HEK293 (cell line): ENCODE measurements around the gene CEP63.

ENCODE experiments used
- CTCF ChIA-PET: fragments of 350-600 bp; formaldehyde crosslinking; extraction: SDS; loops from one replicate; lab custom pipeline; 2021; ENCODE audit warnings: antibody characterized with exemption; lab: Yijun Ruan, JAX
- POLR2A ChIA-PET: fragments of 300-600 bp; formaldehyde crosslinking; extraction: SDS; loops from one replicate; lab custom pipeline; 2020; ENCODE audit warnings: antibody characterized with exemption, inconsistent platforms; lab: Yijun Ruan, JAX
- H3K27ac ChIP-seq: fragments of 200-500 bp; sonication (Bioruptor generic); 2 replicates; pipeline ENCODE4 v1.5.1; 2014; ENCODE audit warnings: low read depth, low read length, control low read depth, inconsistent platforms; ENCODE audit errors: extremely low read depth
- H3K36me3 ChIP-seq, 2 experiments: fragments of 200-500 bp in 1 of 2; sonication (Bioruptor generic) in 1 of 2; 1 replicate in 1 of 2; 2 replicates in 1 of 2; pipeline ENCODE4 v1.5.1; 2014 to 2017; ENCODE audit warnings: inconsistent platforms in 2 of 2, low read length in 2 of 2; ENCODE audit not compliant: control insufficient read depth in 2 of 2, insufficient read depth in 1 of 2
- H3K4me1 ChIP-seq: fragments of 200-500 bp; sonication (Bioruptor generic); 2 replicates; pipeline ENCODE4 v1.5.1; 2014; ENCODE audit warnings: mild to moderate bottlenecking, low read length, inconsistent platforms; ENCODE audit not compliant: control insufficient read depth, insufficient read depth
- H3K4me3 ChIP-seq: 2 replicates; pipeline ENCODE4 v1.5.1; 2011; ENCODE audit warnings: low read depth, mild to moderate bottlenecking, control low read depth, low read length, moderate library complexity
- H3K9me3 ChIP-seq: fragments of 200-500 bp; sonication (Bioruptor generic); 2 replicates; pipeline ENCODE4 v1.5.1; 2014; ENCODE audit warnings: low read depth, low read length, inconsistent platforms; ENCODE audit not compliant: control insufficient read depth, insufficient read depth
- GLIS2 ChIP-seq: fragments of 450-650 bp; formaldehyde crosslinking; IDR thresholded peaks from 2 replicates; pipeline ENCODE4 v1.5.1; 2016; ENCODE audit warnings: missing biosample characterization, missing genetic modification characterization
- HOXC10 ChIP-seq: sonication (generic); formaldehyde crosslinking; IDR thresholded peaks from 2 replicates; pipeline ENCODE4 v1.8.1; 2023; ENCODE audit warnings: mild to moderate bottlenecking, missing genetic modification reagents
- ZBTB48 ChIP-seq: fragments of 450-650 bp; formaldehyde crosslinking; IDR thresholded peaks from 2 replicates; pipeline ENCODE4 v1.5.1; 2016; ENCODE audit warnings: missing biosample characterization, missing genetic modification characterization
- ZIC2 ChIP-seq: fragments of 450-650 bp; formaldehyde crosslinking; IDR thresholded peaks from 2 replicates; pipeline ENCODE4 v1.5.1; 2016; ENCODE audit warnings: missing biosample characterization, missing genetic modification characterization
- ZNF133 ChIP-seq: fragments of 450-650 bp; formaldehyde crosslinking; IDR thresholded peaks from 2 replicates; pipeline ENCODE4 v1.5.1; 2016; ENCODE audit warnings: missing biosample characterization, missing genetic modification characterization
- ZNF157 ChIP-seq: fragments of 450-650 bp; formaldehyde crosslinking; IDR thresholded peaks from 2 replicates; pipeline ENCODE4 v1.5.1; 2016; ENCODE audit warnings: missing biosample characterization, missing genetic modification characterization
- ZNF266 ChIP-seq: fragments of 450-650 bp; formaldehyde crosslinking; IDR thresholded peaks from 2 replicates; pipeline ENCODE4 v1.5.1; 2016; ENCODE audit warnings: missing biosample characterization, missing genetic modification characterization, low read depth
- ZNF37A ChIP-seq: fragments of 450-650 bp; IDR thresholded peaks from 2 replicates; pipeline ENCODE4 v1.5.1; 2018; ENCODE audit warnings: missing biosample characterization, missing genetic modification characterization
- ZNF394 ChIP-seq: fragments of 450-650 bp; formaldehyde crosslinking; IDR thresholded peaks from 2 replicates; pipeline ENCODE4 v1.5.1; 2016; ENCODE audit warnings: missing biosample characterization, missing genetic modification characterization, mild to moderate bottlenecking, moderate library complexity, borderline replicate concordance
- ZNF558 ChIP-seq: fragments of 450-650 bp; formaldehyde crosslinking; IDR thresholded peaks from 2 replicates; pipeline ENCODE4 v1.5.1; 2016; ENCODE audit warnings: missing biosample characterization, missing genetic modification characterization
- ZNF560 ChIP-seq: fragments of 450-650 bp; formaldehyde crosslinking; IDR thresholded peaks from 2 replicates; pipeline ENCODE4 v1.5.1; 2017; ENCODE audit warnings: missing biosample characterization, missing genetic modification characterization, borderline replicate concordance
- ZNF660 ChIP-seq: fragments of 450-650 bp; IDR thresholded peaks from 2 replicates; pipeline ENCODE4 v1.5.1; 2018; ENCODE audit warnings: missing biosample characterization, mild to moderate bottlenecking, missing genetic modification characterization
- ZNF664 ChIP-seq: fragments of 450-650 bp; formaldehyde crosslinking; IDR thresholded peaks from 2 replicates; pipeline ENCODE4 v1.5.1; 2016; ENCODE audit warnings: missing biosample characterization, missing genetic modification characterization
- ZSCAN16 ChIP-seq: fragments of 450-650 bp; formaldehyde crosslinking; IDR thresholded peaks from 2 replicates; pipeline ENCODE4 v1.5.1; 2016; ENCODE audit warnings: missing biosample characterization, missing genetic modification characterization
- ZSCAN23 ChIP-seq: fragments of 450-650 bp; formaldehyde crosslinking; IDR thresholded peaks from 2 replicates; pipeline ENCODE4 v1.5.1; 2016; ENCODE audit warnings: missing biosample characterization, missing genetic modification characterization
- TF ChIP-seq, protein P1 (sequence below): fragments of 450-650 bp; formaldehyde crosslinking; IDR thresholded peaks from 2 replicates; pipeline ENCODE4 v1.5.1; 2016; ENCODE audit warnings: missing biosample characterization, missing genetic modification characterization
- TF ChIP-seq, protein P2 (sequence below): fragments of 450-650 bp; formaldehyde crosslinking; IDR thresholded peaks from 2 replicates; pipeline ENCODE4 v1.5.1; 2016; ENCODE audit warnings: missing biosample characterization, missing genetic modification characterization
- TF ChIP-seq, protein P3 (sequence below): fragments of 450-650 bp; formaldehyde crosslinking; IDR thresholded peaks from 2 replicates; pipeline ENCODE4 v1.5.1; 2016; ENCODE audit warnings: missing biosample characterization, missing genetic modification characterization
- TF ChIP-seq, protein P4 (sequence below): fragments of 450-650 bp; formaldehyde crosslinking; IDR thresholded peaks from 2 replicates; pipeline ENCODE4 v1.5.0; 2017; ENCODE audit warnings: missing biosample characterization, missing genetic modification characterization, borderline replicate concordance
- TF ChIP-seq, protein P5 (sequence below): fragments of 450-650 bp; formaldehyde crosslinking; IDR thresholded peaks from 2 replicates; pipeline ENCODE4 v1.5.1; 2016; ENCODE audit warnings: missing biosample characterization, missing genetic modification characterization, borderline replicate concordance
- TF ChIP-seq, protein P6 (sequence below): fragments of 450-650 bp; formaldehyde crosslinking; IDR thresholded peaks from 2 replicates; pipeline ENCODE4 v1.5.1; 2016; ENCODE audit warnings: missing biosample characterization, missing genetic modification characterization

CEP63 gene

DNA sequence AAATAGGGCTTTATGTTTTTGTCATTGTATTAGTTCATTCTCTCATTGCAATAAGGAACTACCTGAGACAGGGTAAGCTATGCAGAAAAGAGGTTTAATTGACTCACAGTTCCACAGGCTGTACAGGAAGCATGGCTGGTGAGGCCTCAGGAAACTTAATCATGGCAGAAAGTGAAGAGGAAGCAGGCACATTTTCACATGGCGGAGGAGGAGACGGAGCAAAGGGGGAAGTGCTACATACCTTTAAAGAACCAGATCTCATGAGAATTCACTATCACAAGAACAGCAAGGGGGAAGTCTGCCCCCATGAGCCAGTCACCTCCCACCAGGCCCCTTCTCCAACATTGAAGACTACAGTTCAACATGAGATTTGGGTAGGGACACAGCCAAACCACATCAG, 25.6 kb downstream of the CEP63 start:
- H3K36me3 ChIP-seq: peaks cover 0 to 18% of the 10 kb centered on the region in 2 experiments; a peak in 2 of 3 replicates

DNA sequence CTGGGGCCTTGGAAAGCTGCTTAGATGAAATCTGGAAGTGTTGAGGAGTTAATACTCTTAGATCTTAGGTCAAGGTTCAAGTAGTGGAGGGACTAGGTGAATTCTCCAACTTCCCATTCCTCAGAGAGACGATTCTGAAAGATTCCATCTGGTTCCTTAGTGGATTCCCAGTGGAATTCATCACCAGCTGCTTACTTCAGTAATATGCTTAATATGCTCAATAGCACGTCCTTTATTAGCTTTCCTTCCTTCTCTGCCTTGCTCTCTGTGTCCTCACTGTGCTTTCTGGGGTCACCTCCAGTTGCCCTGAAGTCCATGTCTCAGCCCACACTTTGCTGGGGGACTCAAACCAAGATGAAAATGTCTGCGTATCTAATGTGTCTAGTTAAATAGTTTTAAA, 31.0 kb downstream of the CEP63 start:
- H3K4me3 ChIP-seq: no peak overlapping the region

More for the DNA sequence above, 25.6 kb downstream of the CEP63 start:
- Histone ChIP-seq H3K4me3 (no peak overlapping the region), H3K4me1 (no peaks in the 10 kb centered on the region), H3K27ac (no peak overlapping the region)
- CTCF ChIA-PET: no interaction called here
- TF ChIP-seq ZNF394 (tag by site-specific recombination) (no peak), ZNF558 (tag by site-specific recombination) (no peak), ZSCAN23 (tag by site-specific recombination) (no peak), ZNF133 (no peak), ZNF660 (tag by site-specific recombination) (no peak), ZNF37A (no peak), ZIC2 (tag by site-specific recombination) (no peak), ZNF157 (no peak), ZNF664 (tag by site-specific recombination) (no peak), ZNF560 (no peak), GLIS2 (tag by site-specific recombination) (no peak), ZSCAN16 (tag by site-specific recombination) (no peak), ZNF266 (tag by site-specific recombination) (no peak)
- TF ChIP-seq, protein P1, sequence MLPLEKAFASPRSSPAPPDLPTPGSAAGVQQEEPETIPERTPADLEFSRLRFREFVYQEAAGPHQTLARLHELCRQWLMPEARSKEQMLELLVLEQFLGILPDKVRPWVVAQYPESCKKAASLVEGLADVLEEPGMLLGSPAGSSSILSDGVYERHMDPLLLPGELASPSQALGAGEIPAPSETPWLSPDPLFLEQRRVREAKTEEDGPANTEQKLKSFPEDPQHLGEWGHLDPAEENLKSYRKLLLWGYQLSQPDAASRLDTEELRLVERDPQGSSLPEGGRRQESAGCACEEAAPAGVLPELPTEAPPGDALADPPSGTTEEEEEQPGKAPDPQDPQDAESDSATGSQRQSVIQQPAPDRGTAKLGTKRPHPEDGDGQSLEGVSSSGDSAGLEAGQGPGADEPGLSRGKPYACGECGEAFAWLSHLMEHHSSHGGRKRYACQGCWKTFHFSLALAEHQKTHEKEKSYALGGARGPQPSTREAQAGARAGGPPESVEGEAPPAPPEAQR: no peak
- TF ChIP-seq, protein P2, sequence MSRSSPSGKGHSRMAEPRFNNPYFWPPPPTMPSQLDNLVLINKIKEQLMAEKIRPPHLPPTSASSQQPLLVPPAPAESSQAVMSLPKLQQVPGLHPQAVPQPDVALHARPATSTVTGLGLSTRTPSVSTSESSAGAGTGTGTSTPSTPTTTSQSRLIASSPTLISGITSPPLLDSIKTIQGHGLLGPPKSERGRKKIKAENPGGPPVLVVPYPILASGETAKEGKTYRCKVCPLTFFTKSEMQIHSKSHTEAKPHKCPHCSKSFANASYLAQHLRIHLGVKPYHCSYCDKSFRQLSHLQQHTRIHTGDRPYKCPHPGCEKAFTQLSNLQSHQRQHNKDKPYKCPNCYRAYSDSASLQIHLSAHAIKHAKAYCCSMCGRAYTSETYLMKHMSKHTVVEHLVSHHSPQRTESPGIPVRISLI (tag by site-specific recombination): no peak
- TF ChIP-seq, protein P3, sequence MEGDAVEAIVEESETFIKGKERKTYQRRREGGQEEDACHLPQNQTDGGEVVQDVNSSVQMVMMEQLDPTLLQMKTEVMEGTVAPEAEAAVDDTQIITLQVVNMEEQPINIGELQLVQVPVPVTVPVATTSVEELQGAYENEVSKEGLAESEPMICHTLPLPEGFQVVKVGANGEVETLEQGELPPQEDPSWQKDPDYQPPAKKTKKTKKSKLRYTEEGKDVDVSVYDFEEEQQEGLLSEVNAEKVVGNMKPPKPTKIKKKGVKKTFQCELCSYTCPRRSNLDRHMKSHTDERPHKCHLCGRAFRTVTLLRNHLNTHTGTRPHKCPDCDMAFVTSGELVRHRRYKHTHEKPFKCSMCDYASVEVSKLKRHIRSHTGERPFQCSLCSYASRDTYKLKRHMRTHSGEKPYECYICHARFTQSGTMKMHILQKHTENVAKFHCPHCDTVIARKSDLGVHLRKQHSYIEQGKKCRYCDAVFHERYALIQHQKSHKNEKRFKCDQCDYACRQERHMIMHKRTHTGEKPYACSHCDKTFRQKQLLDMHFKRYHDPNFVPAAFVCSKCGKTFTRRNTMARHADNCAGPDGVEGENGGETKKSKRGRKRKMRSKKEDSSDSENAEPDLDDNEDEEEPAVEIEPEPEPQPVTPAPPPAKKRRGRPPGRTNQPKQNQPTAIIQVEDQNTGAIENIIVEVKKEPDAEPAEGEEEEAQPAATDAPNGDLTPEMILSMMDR (tag by site-specific recombination): no peak
- TF ChIP-seq, protein P4, sequence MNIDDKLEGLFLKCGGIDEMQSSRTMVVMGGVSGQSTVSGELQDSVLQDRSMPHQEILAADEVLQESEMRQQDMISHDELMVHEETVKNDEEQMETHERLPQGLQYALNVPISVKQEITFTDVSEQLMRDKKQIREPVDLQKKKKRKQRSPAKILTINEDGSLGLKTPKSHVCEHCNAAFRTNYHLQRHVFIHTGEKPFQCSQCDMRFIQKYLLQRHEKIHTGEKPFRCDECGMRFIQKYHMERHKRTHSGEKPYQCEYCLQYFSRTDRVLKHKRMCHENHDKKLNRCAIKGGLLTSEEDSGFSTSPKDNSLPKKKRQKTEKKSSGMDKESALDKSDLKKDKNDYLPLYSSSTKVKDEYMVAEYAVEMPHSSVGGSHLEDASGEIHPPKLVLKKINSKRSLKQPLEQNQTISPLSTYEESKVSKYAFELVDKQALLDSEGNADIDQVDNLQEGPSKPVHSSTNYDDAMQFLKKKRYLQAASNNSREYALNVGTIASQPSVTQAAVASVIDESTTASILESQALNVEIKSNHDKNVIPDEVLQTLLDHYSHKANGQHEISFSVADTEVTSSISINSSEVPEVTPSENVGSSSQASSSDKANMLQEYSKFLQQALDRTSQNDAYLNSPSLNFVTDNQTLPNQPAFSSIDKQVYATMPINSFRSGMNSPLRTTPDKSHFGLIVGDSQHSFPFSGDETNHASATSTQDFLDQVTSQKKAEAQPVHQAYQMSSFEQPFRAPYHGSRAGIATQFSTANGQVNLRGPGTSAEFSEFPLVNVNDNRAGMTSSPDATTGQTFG: no peak
- TF ChIP-seq, protein P5, sequence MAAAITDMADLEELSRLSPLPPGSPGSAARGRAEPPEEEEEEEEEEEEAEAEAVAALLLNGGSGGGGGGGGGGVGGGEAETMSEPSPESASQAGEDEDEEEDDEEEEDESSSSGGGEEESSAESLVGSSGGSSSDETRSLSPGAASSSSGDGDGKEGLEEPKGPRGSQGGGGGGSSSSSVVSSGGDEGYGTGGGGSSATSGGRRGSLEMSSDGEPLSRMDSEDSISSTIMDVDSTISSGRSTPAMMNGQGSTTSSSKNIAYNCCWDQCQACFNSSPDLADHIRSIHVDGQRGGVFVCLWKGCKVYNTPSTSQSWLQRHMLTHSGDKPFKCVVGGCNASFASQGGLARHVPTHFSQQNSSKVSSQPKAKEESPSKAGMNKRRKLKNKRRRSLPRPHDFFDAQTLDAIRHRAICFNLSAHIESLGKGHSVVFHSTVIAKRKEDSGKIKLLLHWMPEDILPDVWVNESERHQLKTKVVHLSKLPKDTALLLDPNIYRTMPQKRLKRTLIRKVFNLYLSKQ (tag by site-specific recombination): no peak
- TF ChIP-seq, all 188 proteins: peak for 0
- no peaks in the 10 kb centered on the region for H3K9me3 ChIP-seq
- POLR2A ChIA-PET: no interaction called here

More for the DNA sequence above, 31.0 kb downstream of the CEP63 start:
- POLR2A ChIA-PET: no interaction called here
- no peaks in the 10 kb centered on the region for H3K4me1 ChIP-seq
- H3K36me3 ChIP-seq: peaks cover 0 to 2% of the 10 kb centered on the region in 2 experiments; a peak in 2 of 3 replicates
- H3K27ac ChIP-seq: no peak overlapping the region
- H3K9me3 ChIP-seq: no peaks in the 10 kb centered on the region
- CTCF ChIA-PET: no interaction called here
- TF ChIP-seq, protein P6, sequence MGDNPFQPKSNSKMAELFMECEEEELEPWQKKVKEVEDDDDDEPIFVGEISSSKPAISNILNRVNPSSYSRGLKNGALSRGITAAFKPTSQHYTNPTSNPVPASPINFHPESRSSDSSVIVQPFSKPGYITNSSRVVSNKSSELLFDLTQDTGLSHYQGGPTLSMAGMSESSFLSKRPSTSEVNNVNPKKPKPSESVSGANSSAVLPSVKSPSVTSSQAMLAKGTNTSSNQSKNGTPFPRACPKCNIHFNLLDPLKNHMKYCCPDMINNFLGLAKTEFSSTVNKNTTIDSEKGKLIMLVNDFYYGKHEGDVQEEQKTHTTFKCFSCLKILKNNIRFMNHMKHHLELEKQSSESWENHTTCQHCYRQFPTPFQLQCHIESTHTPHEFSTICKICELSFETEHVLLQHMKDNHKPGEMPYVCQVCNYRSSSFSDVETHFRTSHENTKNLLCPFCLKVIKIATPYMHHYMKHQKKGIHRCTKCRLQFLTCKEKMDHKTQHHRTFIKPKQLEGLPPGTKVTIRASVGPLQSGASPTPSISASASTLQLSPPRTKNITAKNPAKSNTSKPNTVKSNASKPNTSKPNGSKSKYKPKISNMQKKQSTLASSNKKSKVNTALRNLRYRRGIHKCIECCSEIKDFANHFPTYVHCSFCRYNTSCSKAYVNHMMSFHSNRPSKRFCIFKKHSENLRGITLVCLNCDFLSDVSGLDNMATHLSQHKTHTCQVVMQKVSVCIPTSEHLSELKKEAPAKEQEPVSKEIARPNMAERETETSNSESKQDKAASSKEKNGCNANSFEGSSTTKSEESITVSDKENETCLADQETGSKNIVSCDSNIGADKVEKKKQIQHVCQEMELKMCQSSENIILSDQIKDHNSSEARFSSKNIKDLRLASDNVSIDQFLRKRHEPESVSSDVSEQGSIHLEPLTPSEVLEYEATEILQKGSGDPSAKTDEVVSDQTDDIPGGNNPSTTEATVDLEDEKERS (tag by site-specific recombination): no peak
- TF ChIP-seq HOXC10: no peak
- no peak for TF ChIP-seq ZBTB48 (tag by site-specific recombination)
